Putamen (tissue), 1 donor: ENCODE data around the gene KCNB1.
"Not testable (repeated sequence)": the region's sequence is repeated elsewhere in the genome, so short reads cannot be mapped to it uniquely, and the experiment has no call there.

ENCODE experiments used
- DNase-seq: peaks from one replicate; pipeline ENCODE4 v3.0.0-alpha.2; 2016; ENCODE audit warnings: low spot score

KCNB1 gene

DNA sequence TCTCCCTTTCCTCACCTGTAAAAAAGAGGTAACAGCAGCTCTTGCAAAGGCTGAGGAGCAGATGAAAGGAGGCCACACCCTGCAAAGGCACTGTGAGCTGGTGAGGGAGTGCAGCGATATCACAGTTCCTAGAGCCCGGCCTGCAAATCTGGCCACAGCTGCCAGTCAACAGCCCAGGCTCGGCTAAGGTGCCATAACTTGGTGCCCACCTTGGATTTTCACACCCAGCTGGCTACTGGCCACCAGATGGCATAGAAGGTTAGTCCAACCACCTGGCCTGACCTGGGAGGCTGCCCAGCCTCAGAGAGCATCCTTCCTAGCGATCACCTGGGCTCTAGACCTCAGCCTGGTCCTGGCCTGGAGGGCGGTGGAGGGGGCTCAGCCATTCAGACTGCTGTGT, 46.8 kb downstream of the KCNB1 start:
- DNase-seq = no peak

DNA sequence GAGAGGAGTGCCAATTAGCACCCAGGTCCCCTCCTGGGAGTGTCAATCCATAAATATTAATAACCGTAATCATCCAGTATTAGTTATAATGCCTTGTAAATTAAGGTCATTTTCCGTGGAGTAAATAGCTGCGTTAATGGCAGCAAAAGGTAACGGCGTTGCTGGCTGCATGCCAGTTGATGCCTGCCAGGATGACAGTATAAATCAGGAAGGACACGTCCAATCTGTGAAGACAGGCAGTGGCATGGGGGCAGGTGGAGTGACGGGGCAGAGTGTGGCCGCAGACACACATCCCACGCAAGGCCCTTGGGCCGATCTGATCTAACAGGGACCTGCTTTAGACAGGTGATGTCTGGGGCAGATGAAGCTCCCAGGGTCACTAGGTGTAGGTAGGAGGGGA, 49.1 kb downstream of the KCNB1 start:
- no peak for DNase-seq

DNA sequence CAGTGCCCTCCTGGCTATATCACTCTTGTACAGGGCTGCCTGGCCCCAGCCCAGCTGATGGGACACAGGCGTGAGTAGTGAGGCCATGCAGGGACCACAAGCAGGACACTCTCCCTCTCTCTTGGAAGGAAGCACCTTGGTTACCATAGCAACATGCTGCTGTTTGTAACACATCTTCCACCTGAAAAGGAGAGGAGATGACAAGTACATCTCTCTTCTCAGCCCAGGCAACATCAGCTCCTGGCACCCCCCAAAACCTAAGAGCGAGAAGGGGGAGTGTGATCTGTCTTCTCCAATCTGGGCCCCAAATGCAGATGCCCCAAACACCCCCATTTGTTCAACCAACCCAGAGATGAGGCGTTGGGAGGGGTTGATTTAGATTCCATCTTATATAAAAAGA, 49.9 kb downstream of the KCNB1 start:
- DNase-seq = peak; percentile 59

DNA sequence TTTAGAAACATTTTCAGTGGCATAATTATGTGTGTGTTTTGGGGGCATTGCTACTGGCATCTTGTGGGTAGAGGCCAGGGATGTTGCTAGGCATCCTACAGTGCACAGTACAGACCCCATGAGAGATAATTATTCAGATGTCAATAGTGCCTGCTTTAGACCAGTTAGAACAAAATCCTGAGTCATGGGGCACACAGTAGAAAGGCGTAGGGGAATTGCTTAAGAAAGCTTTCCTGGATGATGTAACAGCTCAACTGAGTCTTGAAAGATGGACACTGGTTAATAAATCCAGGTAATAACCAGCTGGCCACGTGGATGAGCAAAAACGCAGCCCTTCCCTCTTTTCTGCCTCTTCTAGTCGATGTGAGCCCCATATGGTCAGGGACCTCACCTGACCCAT, 51.1 kb downstream of the KCNB1 start:
- no peak for DNase-seq

DNA sequence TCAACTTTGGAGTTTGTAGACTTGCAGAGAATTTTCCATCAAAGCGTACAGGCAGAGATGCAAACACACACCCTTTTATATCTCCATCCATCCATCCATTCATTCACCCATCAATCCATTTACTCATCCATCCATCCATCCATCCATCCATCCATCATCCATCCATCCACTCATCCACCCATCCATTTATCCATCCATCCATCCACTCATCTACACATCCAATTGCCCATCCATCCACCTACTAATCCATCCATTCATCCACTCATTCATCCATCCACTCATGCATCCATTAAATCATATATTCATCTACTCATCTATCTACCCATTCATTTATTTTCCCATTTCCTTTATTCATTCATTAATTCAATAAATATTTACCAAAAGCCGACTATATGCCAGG, 52.1 kb downstream of the KCNB1 start:
- no peak for DNase-seq

DNA sequence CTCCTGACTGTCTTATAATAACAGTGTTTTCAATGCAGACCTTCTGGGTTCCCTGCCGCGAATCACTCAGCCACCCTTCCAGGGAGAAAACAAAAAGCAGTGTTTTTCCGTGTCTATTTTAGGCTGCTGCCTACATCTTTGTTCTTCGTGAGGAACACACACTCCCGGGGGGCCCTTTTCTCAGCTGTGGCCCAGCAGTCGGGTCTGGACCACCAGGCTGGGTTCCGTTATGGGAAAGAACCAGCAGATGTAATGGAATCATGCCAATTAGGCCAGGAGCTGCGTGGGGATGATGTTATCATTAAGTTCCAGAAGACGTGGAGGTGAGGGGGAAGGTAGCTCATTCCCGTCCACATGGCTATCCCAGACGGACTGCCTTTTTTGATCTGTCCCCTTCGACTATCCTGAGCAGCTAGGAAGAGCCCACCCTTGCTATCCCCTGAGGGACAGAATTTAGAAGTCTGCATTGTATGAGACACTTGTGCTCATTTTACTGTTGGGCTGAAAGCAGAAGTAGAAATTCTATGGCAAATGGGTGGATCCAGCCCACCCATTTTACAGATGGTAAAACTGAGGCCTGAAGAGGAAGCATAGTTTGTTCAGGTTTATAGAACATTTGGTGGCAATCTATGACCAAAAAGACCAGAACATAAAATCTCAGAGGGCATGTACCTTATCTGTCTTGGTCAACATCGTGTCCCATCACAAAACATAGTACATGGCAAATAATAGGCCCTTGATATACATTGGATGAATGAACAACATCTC, 54.5 kb downstream of the KCNB1 start:
- DNase-seq = no peak

DNA sequence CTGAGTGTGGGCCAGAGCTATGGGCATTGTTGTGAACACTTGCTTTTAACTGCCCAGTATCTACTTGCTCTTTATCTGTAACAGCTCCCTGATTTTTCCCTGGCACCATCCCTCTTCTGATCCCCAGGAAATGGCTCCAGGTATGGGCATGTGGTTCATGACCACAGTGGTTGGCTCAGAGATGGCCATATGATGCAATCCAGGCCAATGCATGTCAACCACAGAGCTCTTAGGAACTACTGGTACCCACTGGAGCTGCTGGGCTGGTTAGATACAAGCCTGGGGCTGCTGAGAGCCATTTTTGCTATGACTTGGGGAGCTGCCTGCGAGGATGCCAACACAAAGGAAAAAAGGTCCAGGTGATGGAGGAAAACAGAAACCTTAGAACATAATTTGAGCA, 55.6 kb downstream of the KCNB1 start:
- no peak for DNase-seq

DNA sequence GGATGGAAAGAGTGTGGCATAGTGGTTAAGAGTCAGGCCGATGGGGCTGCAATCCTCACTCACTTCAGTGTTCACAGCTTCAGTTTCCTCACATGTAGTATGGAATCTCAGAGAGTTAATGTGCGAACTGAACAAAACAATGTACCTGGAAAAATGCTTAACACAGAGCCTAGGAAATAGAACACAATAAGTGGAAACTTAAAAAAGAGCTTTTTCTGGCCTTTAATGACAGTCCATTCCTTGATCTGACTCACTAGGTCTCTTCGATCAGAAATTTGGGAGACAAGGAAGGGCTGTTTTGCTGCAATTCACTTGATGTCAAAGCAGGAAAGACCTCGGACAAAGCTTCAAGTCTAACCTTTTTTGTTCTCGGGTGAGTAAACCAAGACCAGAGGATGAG, 56.1 kb downstream of the KCNB1 start:
- no peak for DNase-seq

DNA sequence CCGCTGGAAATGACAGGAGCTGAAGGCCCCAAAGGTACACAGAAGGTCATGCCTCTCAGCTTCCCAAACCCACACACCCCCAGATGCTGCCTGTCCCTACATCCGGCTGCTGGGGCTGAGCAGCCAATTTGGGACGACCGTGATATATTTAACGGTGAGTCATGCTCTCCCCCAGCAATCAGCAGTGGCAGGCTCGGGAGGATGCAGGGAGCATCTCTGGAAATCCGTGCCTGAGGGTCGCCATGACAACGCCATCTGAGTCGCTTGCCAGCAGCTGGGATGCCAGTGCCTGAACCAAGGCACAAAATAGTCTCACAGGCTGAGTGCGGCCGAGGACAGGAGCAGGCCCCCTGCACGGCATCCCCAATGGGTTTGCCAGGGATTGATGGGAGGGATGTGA, 57.9 kb downstream of the KCNB1 start:
- peak; percentile 80 for DNase-seq

DNA sequence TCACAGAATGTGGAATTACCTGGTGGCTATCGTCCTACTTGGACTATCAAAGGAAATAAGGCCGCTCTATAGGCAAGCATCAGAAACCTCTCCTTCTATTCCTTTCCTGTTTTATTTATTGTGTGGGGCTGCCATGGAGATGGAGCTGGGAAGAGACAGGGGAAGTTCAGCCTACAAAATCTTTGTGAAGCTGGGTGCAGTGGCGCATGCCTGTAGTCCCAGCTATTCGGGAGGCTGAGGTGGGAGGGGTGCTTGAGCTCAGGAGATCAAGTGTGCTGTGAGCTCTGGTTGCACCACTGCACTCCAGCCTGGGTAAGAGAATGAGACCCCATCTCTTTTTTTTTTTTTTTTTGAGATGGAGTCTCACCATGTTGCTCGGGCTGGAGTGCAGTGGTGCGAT, 60.3 kb downstream of the KCNB1 start:
- DNase-seq = no peak

DNA sequence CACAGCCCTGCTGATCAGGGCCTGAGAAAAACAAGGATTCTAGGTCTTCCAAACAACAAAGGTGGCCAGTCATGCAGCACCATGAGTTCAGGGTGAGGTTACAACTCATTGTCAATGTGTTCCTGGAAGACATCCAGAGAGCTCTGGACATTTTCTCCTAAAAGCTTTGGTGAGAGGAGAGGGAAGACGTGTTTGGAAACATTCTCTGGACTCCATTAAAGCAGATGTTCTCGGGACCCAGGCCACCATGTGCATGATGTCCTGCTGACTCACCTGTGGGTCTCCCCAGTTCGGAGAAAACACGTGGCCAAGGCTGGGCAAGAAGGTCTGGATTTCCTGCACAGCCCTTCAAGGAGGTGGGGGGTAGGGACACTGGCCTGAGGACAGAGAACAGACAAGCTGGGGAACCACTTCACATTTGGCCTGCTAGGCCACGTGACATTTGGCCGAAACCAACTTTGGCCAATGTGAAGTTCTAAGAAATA, 61.6 kb downstream of the KCNB1 start:
- no peak for DNase-seq

DNA sequence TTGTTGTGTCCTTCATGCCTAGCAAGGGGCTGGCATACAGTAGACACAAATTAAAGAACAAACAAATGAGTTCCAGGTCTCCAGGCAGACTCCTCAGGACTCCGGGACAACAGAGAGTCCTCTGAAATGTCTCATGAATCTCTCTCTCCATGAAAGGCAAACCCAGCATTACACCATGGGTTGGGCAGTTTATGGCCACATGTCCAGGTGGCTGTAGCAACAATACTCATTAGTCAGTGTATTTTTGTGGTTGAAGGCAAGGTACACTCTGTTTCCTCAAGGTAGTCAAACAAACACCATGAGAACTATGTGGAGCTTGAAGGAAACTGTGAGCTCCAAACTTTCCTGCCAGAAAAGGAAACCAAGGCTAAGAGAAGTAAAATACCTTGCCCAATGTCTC, 62.2 kb downstream of the KCNB1 start:
- DNase-seq = no peak

DNA sequence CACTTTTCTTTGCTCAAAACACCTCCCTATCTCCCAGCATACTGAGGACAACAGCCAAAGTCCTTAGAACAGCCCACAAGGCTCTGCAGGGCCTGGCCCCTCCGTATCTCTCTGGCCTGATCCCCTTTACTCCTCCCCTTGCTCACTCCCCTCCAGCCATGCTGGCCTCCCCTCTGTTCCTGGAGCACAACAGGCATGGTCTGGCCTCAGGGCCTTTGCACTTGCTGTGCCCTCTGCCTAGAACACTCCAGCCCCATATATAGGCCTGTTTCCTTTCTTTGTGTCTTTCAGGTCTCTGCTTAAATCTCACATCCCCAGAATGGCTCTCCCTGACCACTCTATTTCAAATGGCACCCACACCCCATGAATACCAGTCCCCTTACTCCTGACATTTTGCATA, 62.7 kb downstream of the KCNB1 start:
- DNase-seq = no peak

DNA sequence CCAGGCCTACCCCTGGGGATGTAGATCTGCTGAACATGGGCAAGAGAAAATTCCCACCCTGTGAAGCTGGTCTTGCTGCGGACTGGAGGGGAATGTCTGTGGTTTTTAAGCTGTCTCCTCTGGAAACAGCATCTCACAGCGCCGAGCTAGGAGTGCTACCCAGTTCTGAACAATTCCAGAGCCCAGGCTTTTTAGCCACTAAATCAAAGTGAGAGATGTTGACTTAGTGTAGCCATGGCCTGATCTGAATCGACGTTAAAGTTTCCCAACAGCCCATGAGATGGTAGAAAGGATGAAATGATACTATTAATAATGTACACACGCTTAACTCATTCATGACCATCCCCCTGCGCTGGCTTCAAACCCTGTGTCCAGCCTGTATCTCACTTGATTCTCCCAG, 63.7 kb downstream of the KCNB1 start:
- no peak for DNase-seq

DNA sequence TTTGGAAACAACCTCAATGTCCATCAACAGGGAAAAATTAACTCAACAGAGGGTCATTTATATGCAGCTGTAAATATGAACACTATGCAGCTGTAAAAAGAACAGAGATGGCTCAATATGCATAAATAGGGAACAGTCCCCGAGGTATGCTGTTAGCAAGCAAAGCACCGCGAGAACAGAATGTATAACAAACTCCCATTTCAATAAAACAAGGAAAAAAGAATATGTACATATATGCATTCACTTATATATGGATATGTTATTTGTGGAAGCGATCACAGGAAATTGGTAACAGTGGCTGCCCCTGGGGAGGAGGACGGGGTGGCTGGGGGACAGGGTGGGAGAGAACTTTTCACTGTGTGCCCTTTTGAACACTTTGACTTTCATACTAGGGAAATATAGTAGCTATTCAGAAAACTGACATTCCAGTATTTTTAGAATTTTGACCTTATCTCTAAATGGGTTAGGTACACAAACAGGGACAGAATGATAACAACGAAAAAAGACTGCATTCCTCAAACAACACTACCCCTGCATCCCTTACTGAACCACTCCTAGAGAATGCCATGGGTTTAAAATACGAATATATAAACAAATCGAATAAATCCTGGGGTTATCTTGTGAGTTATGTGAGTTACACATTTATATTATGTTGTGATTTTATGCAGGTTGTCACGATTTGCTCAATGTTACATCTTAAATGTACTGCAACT, 64.5 kb downstream of the KCNB1 start:
- no peak for DNase-seq

DNA sequence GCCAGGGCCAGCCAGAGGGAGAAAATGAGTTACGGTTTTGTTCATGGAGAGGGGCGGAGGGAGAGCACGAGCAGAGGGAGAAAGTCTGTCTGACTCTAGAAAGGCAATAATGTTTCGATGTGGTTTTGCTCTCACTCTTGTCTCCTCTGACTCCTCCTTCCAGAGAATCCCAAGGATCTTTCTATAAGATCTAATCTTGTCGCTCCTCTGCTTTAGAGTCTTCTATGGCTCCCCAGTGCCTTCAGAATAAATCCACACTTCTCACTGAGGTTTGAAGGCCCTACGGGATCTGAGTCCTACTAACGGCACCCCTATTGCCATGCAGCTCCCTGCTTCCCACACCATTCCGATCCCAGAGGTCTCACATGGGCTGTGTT, 66.8 kb downstream of the KCNB1 start:
- DNase-seq = no peak

DNA sequence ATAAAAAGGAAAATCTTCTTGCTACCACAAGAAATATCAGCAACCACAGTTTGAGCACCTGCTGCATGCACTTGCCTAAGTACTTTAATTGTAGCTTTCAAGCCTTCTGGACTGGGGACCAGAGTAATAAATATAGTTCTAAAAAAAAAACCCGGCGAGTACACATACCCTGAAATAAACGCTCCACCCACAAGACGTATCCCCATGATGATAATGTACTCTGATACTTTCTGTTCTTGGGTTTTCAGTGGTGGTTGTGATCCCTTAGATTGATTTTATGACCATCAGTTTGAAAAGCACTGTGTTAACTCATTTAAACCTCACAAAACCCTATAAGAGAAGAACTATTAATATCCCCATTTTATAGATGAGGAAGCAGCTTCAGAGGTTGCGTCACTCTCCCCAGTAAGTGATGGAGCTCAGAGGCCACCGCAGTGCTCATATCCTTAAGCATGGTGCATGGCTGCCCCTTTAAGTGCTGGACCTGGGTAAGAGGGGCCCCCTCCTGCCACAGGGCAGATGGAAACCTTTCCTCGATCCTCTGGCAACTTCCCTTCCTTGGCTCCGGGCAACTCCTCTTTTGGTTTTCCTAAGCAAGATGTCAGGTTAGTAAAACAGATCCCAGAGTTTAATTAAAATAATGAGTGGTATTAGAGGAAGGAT, 67.3 kb downstream of the KCNB1 start:
- DNase-seq = no peak

DNA sequence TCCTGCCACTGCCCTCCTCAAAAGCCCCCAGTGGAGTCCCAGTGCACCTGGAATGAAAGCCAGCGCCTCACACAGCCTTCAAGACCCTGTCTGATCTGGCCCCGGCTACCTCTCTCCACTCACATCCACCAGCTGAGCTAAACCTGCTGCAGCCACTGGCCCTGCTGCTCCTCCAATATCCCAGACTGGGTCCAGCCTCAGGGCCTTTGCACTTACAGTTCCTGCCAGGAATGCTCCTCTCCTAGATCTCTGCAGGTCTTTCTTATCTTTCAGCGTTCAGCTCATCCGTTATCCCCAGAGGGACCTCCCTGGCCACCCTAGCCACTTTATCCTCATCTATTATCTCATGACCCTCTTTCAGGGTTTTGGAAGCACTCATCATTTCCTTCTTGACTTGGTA, 68.8 kb downstream of the KCNB1 start:
- DNase-seq = no peak

DNA sequence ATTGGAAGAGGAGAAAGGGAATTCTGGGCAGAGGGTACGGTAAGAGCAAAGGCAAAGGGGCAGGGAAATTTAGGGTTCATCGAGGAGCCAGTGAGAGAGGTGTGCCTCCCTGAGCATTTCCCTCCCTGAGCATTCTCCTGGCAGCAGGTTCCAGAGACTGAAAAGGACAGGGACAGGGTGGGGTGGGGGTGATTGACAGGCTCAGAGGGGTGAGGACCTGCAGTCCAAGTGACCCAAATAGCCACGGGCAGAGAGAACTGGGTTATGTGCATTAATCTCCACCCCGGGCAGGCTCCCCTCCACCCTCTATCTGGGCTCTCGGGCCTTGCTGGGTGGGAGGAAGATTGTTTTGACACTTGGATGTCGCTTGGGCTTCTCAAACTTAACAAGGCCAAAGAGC, 69.5 kb downstream of the KCNB1 start:
- no peak for DNase-seq

DNA sequence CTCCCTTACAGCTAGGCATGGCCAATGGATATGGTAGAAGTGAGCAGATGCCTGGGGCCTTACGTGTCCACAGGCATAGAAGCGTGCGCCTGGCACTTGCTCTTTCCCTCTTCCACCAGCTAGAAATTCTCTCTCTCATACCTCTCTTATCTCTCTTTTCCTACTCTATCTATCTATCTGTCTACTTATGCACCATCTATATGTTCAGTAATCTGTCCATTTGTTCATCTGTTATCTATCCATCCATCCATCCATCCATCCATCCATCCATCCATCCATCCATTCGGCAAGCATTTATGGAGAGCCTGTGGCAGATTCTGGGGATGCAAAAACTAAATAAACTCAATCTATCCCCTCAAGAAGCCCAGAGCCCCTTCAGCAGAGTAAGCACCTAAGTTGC, 70.2 kb downstream of the KCNB1 start:
- DNase-seq = no peak

DNA sequence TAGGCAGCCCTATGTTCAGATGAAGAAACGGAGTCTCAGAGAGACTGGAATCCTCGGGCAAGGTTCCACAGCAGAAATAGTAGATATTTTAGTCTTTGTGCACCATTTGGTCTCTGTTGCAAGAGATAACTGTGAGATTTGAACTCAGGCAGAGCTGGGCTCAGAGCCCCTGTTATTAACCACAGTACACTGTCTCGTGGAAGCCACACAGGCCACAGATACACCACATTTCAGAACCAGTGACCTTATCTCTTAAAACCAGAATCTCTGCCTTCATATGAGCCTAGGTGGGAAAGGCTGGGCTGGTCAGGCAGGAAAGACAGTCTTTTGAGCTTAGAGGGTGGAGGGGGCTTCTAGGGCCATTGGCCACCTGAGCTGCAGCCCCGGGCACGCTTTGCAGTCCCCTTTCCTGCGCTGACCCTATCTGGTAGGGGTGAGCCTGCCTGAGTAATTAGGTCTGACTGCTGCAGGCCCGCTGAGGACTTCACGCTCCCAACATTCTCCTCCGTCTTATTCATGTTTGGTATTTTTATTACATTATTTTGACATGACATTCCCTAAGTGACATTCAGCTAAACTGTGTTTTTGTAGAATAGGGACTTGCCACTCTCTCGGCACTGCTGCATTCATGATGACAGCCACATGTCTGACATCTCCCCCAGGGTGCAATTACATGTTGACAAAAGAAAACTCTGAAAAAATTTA, 71.1 kb downstream of the KCNB1 start:
- no peak for DNase-seq

DNA sequence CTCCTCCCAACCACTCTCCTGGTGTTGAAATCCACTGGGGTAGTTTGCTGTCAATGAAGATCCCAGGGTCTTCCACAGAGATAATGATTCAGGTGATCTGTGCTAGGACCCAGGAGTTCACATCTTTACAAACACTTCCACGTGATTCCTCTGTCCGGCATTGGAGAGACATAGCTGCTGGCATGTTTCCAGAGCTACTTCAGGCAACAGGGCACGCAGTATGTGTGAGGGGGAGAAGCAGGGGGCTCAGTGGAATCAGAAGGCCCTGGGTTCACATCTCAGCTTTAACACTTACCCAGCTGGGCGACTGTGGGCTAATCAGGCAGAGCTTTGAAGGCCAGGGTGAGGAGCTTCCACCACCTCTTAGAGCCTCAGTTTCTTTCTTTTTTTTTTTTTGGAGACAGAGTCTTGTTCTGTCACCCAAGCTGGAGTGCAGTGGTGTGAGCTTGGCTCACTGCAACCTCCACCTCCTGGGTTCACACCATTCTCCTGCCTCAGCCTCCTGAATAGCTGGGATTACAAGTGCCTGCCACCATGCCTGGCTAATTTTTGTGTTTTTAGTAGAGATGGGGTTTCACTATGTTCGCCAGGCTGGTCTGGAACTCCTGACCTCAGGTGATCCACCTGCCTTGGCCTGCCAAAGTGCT, 72.4 kb downstream of the KCNB1 start:
- not testable (repeated sequence) for DNase-seq
